Calu3 (cell line): ENCODE data around the gene PARD3. TPM values are rescaled to one million over a fixed set of nuclear protein-coding genes. Genes with fewer than 3 reads are reported as not detected.

Experiments
- BruUV-seq: library from RNA; stranded (reverse); fragments of 400-500 nt; replicated peaks from 2 replicates; lab custom pipeline; 2021; lab: Mats Ljungman, UMichigan
- CTCF ChIA-PET: fragments of 300-600 bp; sonication (Branson Sonifier 250); formaldehyde crosslinking; loops from one replicate; lab custom pipeline; 2022; ENCODE audit warnings: antibody characterized with exemption; lab: Charles Lee
- DNase-seq: peaks from one replicate; pipeline ENCODE4 v3.0.0; 2022
- H3K27ac Mint-ChIP-seq: one replicate; pipeline ENCODE4 v1.8.0; 2022; ENCODE audit warnings: mixed read lengths; ENCODE audit not compliant: unreplicated experiment
- H3K27me3 Mint-ChIP-seq: one replicate; pipeline ENCODE4 v1.8.0; 2022; ENCODE audit warnings: mixed read lengths; ENCODE audit not compliant: unreplicated experiment
- H3K36me3 Mint-ChIP-seq: one replicate; pipeline ENCODE4 v1.8.0; 2022; ENCODE audit warnings: mild to moderate bottlenecking, moderate library complexity, mixed read lengths; ENCODE audit not compliant: insufficient read depth, unreplicated experiment
- H3K4me1 Mint-ChIP-seq: one replicate; pipeline ENCODE4 v1.8.0; 2022; ENCODE audit warnings: mild to moderate bottlenecking, low read depth, mixed read lengths; ENCODE audit not compliant: unreplicated experiment
- H3K4me3 Mint-ChIP-seq: one replicate; pipeline ENCODE4 v1.8.0; 2022; ENCODE audit warnings: mild to moderate bottlenecking, low read depth, moderate library complexity, mixed read lengths; ENCODE audit not compliant: unreplicated experiment
- H3K9me3 Mint-ChIP-seq: one replicate; pipeline ENCODE4 v1.8.0; 2022; ENCODE audit warnings: low read depth, mixed read lengths; ENCODE audit not compliant: unreplicated experiment
- CTCF ChIP-seq: fragments of 200-600 bp; IDR thresholded peaks from one replicate; pipeline ENCODE4 v1.8.0; 2022; ENCODE audit warnings: antibody characterized with exemption; ENCODE audit not compliant: unreplicated experiment
- intact Hi-C: fragments of 100-400 bp; cut with micrococcal nuclease; formaldehyde crosslinking; loops from one replicate; pipeline ENCODE4 v1.10.0; 2022; ENCODE audit not compliant: unreplicated experiment
- total RNA-seq: library from RNA; stranded (reverse); gene quantifications from 2 replicates; pipeline ENCODE4 v1.2.3, GENCODE V29; 2022

Gene PARD3
- total RNA-seq, 1 experiment from 2014 or later: 62.4 TPM

GRCh38 chr10:34464591-34464990 lies 350.5 kb downstream of the PARD3 start:
- CTCF ChIA-PET: interaction anchor here (0.8 kb wide), 1 partner anchor 55 kb away, joined by 3 read pairs; no protein-coding TSS in a partner anchor
- no peaks in the 10 kb centered on the region for H3K36me3 Mint-ChIP-seq
- H3K9me3 Mint-ChIP-seq: no peaks in the 10 kb centered on the region
- no peak overlapping the region for H3K4me3 Mint-ChIP-seq
- no TSS peak for BruUV-seq
- H3K27ac Mint-ChIP-seq: no peak overlapping the region
- no peak for TF ChIP-seq CTCF
- DNase-seq: no peak
- H3K4me1 Mint-ChIP-seq: peaks cover 9% of the 10 kb centered on the region
- intact Hi-C loops: no loop called here
- no peaks in the 10 kb centered on the region for H3K27me3 Mint-ChIP-seq

GRCh38 chr10:34464000-34464399 lies 351.1 kb downstream of the PARD3 start:
- CTCF ChIA-PET: interaction anchor here (0.8 to 1.0 kb wide), 2 partner anchors 18 to 56 kb away, joined by 3 read pairs; no protein-coding TSS in a partner anchor
- Mint-ChIP-seq H3K4me1 (peaks cover 9% of the 10 kb centered on the region), H3K27ac (no peak overlapping the region), H3K36me3 (no peaks in the 10 kb centered on the region), H3K27me3 (no peaks in the 10 kb centered on the region), H3K9me3 (no peaks in the 10 kb centered on the region), H3K4me3 (no peak overlapping the region)
- no peak for DNase-seq
- intact Hi-C loops: no loop called here
- no TSS peak for BruUV-seq
- TF ChIP-seq CTCF: no peak

GRCh38 chr10:34462993-34463392 lies 352.1 kb downstream of the PARD3 start:
- DNase-seq: no peak
- Mint-ChIP-seq H3K27me3 (no peaks in the 10 kb centered on the region), H3K36me3 (no peaks in the 10 kb centered on the region), H3K4me1 (peaks cover 9% of the 10 kb centered on the region), H3K9me3 (no peaks in the 10 kb centered on the region), H3K27ac (no peak overlapping the region), H3K4me3 (no peak overlapping the region)
- TF ChIP-seq CTCF: no peak
- CTCF ChIA-PET: interaction anchor here (1.0 kb wide), 1 partner anchor 17 kb away, joined by 3 read pairs; no protein-coding TSS in a partner anchor
- intact Hi-C loops: no loop called here
- no TSS peak for BruUV-seq

- intact Hi-C loops: no loop called here
- CTCF ChIA-PET: interaction anchor here (0.6 kb wide), 1 partner anchor 18 kb away, joined by 3 read pairs; no protein-coding TSS in a partner anchor
- no peak for DNase-seq
- no peaks in the 10 kb centered on the region for H3K9me3 Mint-ChIP-seq
- H3K36me3 Mint-ChIP-seq: no peaks in the 10 kb centered on the region
- no peak for TF ChIP-seq CTCF
- BruUV-seq: no TSS peak
- peaks cover 9% of the 10 kb centered on the region for H3K4me1 Mint-ChIP-seq
- H3K27me3 Mint-ChIP-seq: no peaks in the 10 kb centered on the region
- H3K4me3 Mint-ChIP-seq: no peak overlapping the region
- no peak overlapping the region for H3K27ac Mint-ChIP-seq
These were observed 353.0 kb downstream of the PARD3 start for GRCh38 chr10:34462056-34462455.
